ENCODE measurements around the gene LAMA2. TPM values are rescaled to one million over a fixed set of nuclear protein-coding genes. Genes with fewer than 3 reads are reported as not detected.

LAMA2 gene
- total RNA-seq, 1 donor from 2014 or later, result 0.27 TPM

DNA sequence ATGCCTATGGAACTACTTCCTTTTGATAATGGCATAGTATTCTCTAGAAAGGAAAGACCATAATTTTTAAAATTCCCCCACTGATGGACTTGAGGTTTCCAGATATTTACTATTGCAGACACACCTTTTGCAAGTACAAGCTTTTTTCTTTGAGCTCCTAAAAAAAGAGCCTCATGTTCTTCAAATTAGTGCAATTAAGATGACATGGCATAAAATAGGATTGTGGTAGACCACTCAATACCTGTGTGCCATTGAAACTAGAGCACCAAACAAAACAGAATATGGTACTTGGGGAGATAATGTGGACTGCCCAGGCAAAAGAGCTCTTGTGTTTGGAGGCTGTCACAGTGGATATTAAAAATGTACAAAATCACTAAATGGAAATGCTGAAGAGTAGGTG is 19.0 kb upstream of the LAMA2 start:
- ChIA-PET POLR2A (no interaction called here), CTCF (no interaction called here)
- H3K4me1 Mint-ChIP-seq, result no peaks in the 10 kb centered on the region
- TF ChIP-seq, protein P1, sequence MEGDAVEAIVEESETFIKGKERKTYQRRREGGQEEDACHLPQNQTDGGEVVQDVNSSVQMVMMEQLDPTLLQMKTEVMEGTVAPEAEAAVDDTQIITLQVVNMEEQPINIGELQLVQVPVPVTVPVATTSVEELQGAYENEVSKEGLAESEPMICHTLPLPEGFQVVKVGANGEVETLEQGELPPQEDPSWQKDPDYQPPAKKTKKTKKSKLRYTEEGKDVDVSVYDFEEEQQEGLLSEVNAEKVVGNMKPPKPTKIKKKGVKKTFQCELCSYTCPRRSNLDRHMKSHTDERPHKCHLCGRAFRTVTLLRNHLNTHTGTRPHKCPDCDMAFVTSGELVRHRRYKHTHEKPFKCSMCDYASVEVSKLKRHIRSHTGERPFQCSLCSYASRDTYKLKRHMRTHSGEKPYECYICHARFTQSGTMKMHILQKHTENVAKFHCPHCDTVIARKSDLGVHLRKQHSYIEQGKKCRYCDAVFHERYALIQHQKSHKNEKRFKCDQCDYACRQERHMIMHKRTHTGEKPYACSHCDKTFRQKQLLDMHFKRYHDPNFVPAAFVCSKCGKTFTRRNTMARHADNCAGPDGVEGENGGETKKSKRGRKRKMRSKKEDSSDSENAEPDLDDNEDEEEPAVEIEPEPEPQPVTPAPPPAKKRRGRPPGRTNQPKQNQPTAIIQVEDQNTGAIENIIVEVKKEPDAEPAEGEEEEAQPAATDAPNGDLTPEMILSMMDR (IDR thresholded peaks at IDR 0.05), result no peak
- peaks cover 10% of the 10 kb centered on the region for H3K9me3 Mint-ChIP-seq
- no peak overlapping the region for H3K4me3 Mint-ChIP-seq
- H3K27me3 Mint-ChIP-seq, result no peaks in the 10 kb centered on the region
- no peaks in the 10 kb centered on the region for H3K36me3 Mint-ChIP-seq (ENCODE audit: low read depth)
- ATAC-seq (ENCODE audit: low read depth) (no peak), DNase-seq (no peak)
- no peak overlapping the region for H3K27ac Mint-ChIP-seq
- intact Hi-C loops (cut with micrococcal nuclease), result no loop called here

DNA sequence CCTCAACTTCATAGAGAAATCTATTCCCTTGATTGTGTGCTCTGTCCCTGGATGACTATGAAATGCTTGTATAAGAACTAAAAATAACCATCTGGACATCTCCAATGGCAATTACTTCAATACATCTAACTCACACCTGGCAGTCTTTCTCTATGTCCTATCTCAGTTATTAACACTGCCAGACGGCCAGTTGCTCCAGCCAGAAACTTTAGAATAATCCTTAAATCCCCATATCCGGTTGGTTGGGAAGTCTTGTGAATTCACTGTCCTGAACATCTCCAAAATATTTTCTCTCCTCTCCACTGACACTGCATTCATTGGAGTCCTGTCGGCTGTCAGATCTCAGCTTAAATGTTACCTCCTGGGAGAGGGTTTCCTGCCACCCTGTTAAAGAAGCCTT is 12.2 kb upstream of the LAMA2 start:
- DNase-seq (no peak), ATAC-seq (ENCODE audit: low read depth) (no peak)
- Mint-ChIP-seq H3K9me3 (no peaks in the 10 kb centered on the region), H3K27ac (no peak overlapping the region), H3K36me3 (ENCODE audit: low read depth) (no peaks in the 10 kb centered on the region), H3K4me1 (no peaks in the 10 kb centered on the region), H3K4me3 (no peak overlapping the region), H3K27me3 (no peaks in the 10 kb centered on the region)
- TF ChIP-seq, protein P1 (IDR thresholded peaks at IDR 0.05), result no peak
- ChIA-PET CTCF (no interaction called here), POLR2A (no interaction called here)
- intact Hi-C loops (cut with micrococcal nuclease), result no loop called here

DNA sequence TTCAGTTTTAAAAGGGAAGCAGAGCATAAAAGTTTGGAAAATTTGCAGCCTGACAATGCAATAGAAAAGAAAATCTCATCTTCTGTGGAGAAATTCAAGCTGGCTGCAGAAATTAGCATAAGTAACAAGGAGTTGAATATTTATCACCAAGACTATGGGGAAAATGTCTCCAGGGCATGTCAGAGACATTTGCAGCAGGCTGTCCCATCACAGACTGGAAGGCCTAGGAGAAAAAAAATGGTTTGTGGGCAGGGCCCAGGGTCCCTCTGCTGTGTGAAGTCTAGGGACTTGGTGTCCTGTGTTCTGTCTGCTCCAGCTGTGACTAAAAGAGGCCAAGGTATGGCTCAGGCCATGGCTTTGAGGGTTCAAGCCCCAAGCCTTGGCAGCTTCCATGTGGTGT is 8.1 kb upstream of the LAMA2 start:
- Mint-ChIP-seq H3K36me3 (ENCODE audit: low read depth) (no peaks in the 10 kb centered on the region), H3K9me3 (no peaks in the 10 kb centered on the region), H3K4me3 (no peak overlapping the region), H3K4me1 (no peaks in the 10 kb centered on the region), H3K27ac (no peak overlapping the region), H3K27me3 (no peaks in the 10 kb centered on the region)
- TF ChIP-seq, protein P1 (IDR thresholded peaks at IDR 0.05), result no peak
- POLR2A ChIA-PET, result no interaction called here
- DNase-seq (no peak), ATAC-seq (ENCODE audit: low read depth) (no peak)
- CTCF ChIA-PET, result no interaction called here
- intact Hi-C loops (cut with micrococcal nuclease), result no loop called here

DNA sequence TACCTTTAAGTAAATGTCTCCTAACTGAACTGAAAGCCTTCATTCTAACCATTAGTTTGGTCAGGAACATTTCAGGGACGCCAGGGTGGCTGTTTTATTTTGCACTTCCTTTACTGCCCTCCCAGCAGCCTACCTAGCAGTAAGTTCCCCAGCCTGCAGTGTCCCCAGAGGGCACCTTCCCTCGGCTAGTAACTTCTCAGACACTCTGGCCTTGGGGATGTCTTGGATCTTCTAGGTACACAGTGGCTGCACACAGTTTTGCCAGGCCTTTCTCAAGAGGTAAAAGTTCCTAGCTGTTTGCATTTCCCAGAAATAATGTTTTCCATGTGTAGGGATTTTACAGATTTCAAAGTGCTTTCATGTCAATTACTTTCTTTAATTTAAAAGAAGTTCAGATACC is 378 bp upstream of the LAMA2 start:
- no peak for ATAC-seq (ENCODE audit: low read depth)
- no peaks in the 10 kb centered on the region for H3K9me3 Mint-ChIP-seq
- peaks cover 9% of the 10 kb centered on the region for H3K27me3 Mint-ChIP-seq

DNA sequence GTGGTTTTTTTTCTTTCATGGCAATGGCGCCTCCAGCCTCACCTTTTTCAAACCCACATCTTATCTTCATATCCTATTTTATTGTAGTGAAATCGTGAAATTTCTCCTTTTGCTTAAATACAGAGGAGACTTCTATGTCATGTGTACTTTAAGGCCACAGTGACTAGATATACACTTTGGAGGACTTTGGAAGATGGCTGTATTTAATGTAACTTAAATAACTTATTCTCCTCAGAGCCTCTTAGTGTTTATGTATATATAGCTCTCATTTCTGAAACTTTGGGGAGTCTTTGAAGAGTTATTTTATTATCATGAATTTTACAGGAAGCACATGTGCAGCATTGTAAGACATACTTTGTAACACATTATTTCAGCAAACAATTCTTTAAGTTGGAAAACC is 968 bp downstream of the LAMA2 start:
- H3K27me3 Mint-ChIP-seq, result peaks cover 9% of the 10 kb centered on the region

More for the DNA sequence above, 378 bp upstream of the LAMA2 start:
- no peak for DNase-seq
- ChIA-PET POLR2A (no interaction called here), CTCF (no interaction called here)
- H3K4me3 Mint-ChIP-seq, result no peak overlapping the region
- no peaks in the 10 kb centered on the region for H3K36me3 Mint-ChIP-seq (ENCODE audit: low read depth)
- H3K4me1 Mint-ChIP-seq, result peaks cover 3% of the 10 kb centered on the region
- no peak overlapping the region for H3K27ac Mint-ChIP-seq
- intact Hi-C loops (cut with micrococcal nuclease), result no loop called here
- TF ChIP-seq, protein P1 (IDR thresholded peaks at IDR 0.05), result no peak

More for the DNA sequence above, 968 bp downstream of the LAMA2 start:
- Mint-ChIP-seq H3K4me1 (peaks cover 3% of the 10 kb centered on the region), H3K9me3 (no peaks in the 10 kb centered on the region), H3K36me3 (ENCODE audit: low read depth) (no peaks in the 10 kb centered on the region), H3K27ac (no peak overlapping the region), H3K4me3 (no peak overlapping the region)
- DNase-seq, result no peak
- ATAC-seq (ENCODE audit: low read depth), result no peak
- intact Hi-C loops (cut with micrococcal nuclease), result no loop called here
- TF ChIP-seq, protein P1 (IDR thresholded peaks at IDR 0.05), result no peak
- POLR2A ChIA-PET, result no interaction called here
- CTCF ChIA-PET, result no interaction called here
